GM18505 (cell line): ENCODE data around the gene TIPIN.

Experiments used
- ATAC-seq: cut with Tn5 transposase; IDR thresholded peaks from one replicate; pipeline ENCODE4 v1.9.1; 2021; ENCODE audit not compliant: unreplicated experiment
- POLR2A ChIP-seq: IDR thresholded peaks from 4 replicates; pipeline ENCODE4 v1.6.1; 2011; ENCODE audit warnings: borderline replicate concordance; ENCODE audit not compliant: insufficient read depth, insufficient read length; ENCODE audit errors: extremely low read depth

Gene TIPIN

GRCh38 chr15:66288093-66288492, 68.4 kb downstream of the TIPIN start:
- TF ChIP-seq POLR2A: no peak
- no peak for ATAC-seq

- no peak for ATAC-seq
- TF ChIP-seq POLR2A: no peak
Measured at GRCh38 chr15:66287461-66288057, 68.9 kb downstream of the TIPIN start.
